HepG2 (cell line): ENCODE data around the gene ZNF584. TPM values are rescaled to one million over a fixed set of nuclear protein-coding genes. Genes with fewer than 3 reads are reported as not detected.

Experiments used
- CENPT ChIP-seq: sonication (generic); formaldehyde crosslinking; IDR thresholded peaks from 2 replicates; pipeline ENCODE4 v1.8.0; 2022; ENCODE audit warnings: low read depth, mild to moderate bottlenecking, moderate library complexity, missing genetic modification reagents
- CHCHD3 ChIP-seq: sonication (generic); formaldehyde crosslinking; IDR thresholded peaks from 2 replicates; pipeline ENCODE4 v1.8.0; 2022; ENCODE audit warnings: mild to moderate bottlenecking, missing genetic modification reagents, moderate library complexity
- FOSL2 ChIP-seq: sonication (generic); formaldehyde crosslinking; IDR thresholded peaks from 2 replicates; pipeline ENCODE4 v1.4.0; 2020; ENCODE audit warnings: missing genetic modification reagents
- HOMEZ ChIP-seq: IDR thresholded peaks from 2 replicates; pipeline ENCODE4 v1.6.1; 2016; ENCODE audit warnings: low read depth
- IRF9 ChIP-seq: sonication (generic); formaldehyde crosslinking; IDR thresholded peaks from 2 replicates; pipeline ENCODE4 v1.8.0; 2022; ENCODE audit warnings: missing genetic modification reagents, mild to moderate bottlenecking, borderline replicate concordance
- ISL2 ChIP-seq: sonication (generic); formaldehyde crosslinking; IDR thresholded peaks from 2 replicates; pipeline ENCODE4 v1.5.0; 2020; ENCODE audit warnings: missing genetic modification reagents
- RAD21 ChIP-seq: fragments of 450-650 bp; formaldehyde crosslinking; IDR thresholded peaks from 2 replicates; pipeline ENCODE4 v1.5.0; 2020; ENCODE audit warnings: mild to moderate bottlenecking
- SRF ChIP-seq: IDR thresholded peaks from 2 replicates; pipeline ENCODE4 v1.6.1; 2011; ENCODE audit warnings: mild to moderate bottlenecking, low read depth, low read length, moderate library complexity
- THYN1 ChIP-seq: sonication (generic); formaldehyde crosslinking; IDR thresholded peaks from 2 replicates; pipeline ENCODE4 v1.8.1; 2023; ENCODE audit warnings: low read depth, mild to moderate bottlenecking, moderate library complexity, missing genetic modification reagents, borderline replicate concordance
- TOE1 ChIP-seq: sonication (generic); formaldehyde crosslinking; IDR thresholded peaks from 2 replicates; pipeline ENCODE4 v1.4.0; 2020; ENCODE audit warnings: mild to moderate bottlenecking, missing genetic modification reagents
- TOPORS ChIP-seq: sonication (generic); formaldehyde crosslinking; IDR thresholded peaks from 2 replicates; pipeline ENCODE4 v1.8.0; 2023; ENCODE audit warnings: mild to moderate bottlenecking, missing genetic modification reagents
- ZNF225 ChIP-seq: sonication (generic); formaldehyde crosslinking; IDR thresholded peaks from 2 replicates; pipeline ENCODE4 v1.4.0; 2020; ENCODE audit warnings: mild to moderate bottlenecking, missing genetic modification reagents
- ZNF691 ChIP-seq: sonication (generic); formaldehyde crosslinking; IDR thresholded peaks from 2 replicates; pipeline ENCODE4 v1.4.0; 2020; ENCODE audit warnings: missing genetic modification reagents, low read depth, mild to moderate bottlenecking, borderline replicate concordance
- polyA plus RNA-seq, 8 experiments: library from polyadenylated mRNA; depleted of rRNA in 3 of 8; stranded (reverse) in 7 of 8; unstranded in 1 of 8; fragments of >200 nt; fragmentation: Illumina TruSeq in 4 of 8; extraction: Trizol in 4 of 8; gene quantifications; 2 replicates each; pipeline versions ENCODE4 v1.2.1 to v1.2.3, GENCODE V29; 2011 to 2016; ENCODE audit warnings: low read depth in 4 of 8, missing spikeins in 1 of 8, mixed read lengths in 1 of 8; ENCODE audit not compliant: insufficient read depth in 1 of 8
- total RNA-seq, 5 experiments: library from RNA; depleted of rRNA; stranded (reverse); fragments of >200 nt; fragmentation: Illumina TruSeq; extraction: Trizol; gene quantifications; 2 replicates each; pipeline ENCODE4 v1.2.3, GENCODE V29; 2016; ENCODE audit warnings: low read depth in 1 of 5
- TF ChIP-seq, protein P1 (sequence below): IDR thresholded peaks from 2 replicates; pipeline ENCODE4 v1.4.0; 2020; ENCODE audit warnings: mild to moderate bottlenecking, missing genetic modification reagents

ZNF584 gene
- total and polyA plus RNA-seq, 2 of the 13 experiments (the other 11 are each of a cell fraction or from before 2014, with no cell fraction given), result 2.4 to 7.0 TPM

DNA sequence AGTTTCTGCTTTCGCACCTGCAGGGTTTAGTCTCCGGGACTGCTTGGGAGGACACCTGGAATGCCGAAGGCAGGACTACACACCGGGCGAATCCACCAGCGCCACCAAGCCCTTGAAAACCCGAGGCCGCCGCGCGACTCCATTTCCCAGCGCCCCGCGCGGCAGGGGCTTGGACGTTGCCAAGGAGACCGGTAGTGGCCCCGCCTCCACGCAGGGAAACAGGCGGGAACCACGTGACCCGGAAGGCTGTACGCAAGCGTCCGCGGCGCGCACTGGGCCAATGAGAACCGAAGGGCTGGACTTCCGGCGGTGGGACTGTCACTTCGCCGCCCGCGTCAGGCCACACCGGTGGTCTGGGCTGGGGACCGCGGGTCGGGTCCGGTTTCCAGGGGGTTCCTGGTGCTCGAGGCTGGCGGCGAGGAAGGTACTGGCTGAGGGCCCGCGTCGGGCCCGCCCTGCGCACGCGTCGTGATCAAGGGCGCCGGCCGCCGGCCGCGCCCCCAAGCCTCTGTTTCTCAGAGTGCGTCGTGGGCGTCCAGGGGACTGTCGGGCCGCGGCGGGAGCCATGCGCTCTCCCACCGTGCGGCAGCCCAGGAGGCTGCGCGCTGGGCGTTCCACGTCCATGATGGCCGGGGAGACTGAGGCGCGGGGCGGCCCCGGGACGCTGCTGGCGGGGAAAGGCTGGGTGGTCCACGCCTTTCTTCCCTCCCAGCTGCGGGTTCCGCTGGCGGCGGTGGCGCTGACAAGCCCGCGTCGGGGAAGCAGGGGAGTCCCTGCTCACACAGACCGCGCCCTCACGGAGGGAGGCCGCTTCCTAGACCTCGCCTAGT, 58.5 kb downstream of the ZNF584 start, which contains the start of gene ZNF324 (continued):
- TF ChIP-seq RAD21 (CRISPR knock-in tag) (no peak), ZNF225 (no peak), TOE1 (no peak), THYN1 (no peak), ZNF691 (no peak), FOSL2 (CRISPR knock-in tag) (no peak), IRF9 (CRISPR knock-in tag) (no peak; the same call in 1 of the 2 replicates), TOPORS (CRISPR knock-in tag) (no peak), ISL2 (CRISPR knock-in tag) (no peak; the same call in 1 of the 2 replicates), CENPT (CRISPR knock-in tag) (no peak), HOMEZ (CRISPR knock-in tag) (no peak), SRF (no peak), CHCHD3 (CRISPR knock-in tag) (no peak)
- TF ChIP-seq, protein P1, sequence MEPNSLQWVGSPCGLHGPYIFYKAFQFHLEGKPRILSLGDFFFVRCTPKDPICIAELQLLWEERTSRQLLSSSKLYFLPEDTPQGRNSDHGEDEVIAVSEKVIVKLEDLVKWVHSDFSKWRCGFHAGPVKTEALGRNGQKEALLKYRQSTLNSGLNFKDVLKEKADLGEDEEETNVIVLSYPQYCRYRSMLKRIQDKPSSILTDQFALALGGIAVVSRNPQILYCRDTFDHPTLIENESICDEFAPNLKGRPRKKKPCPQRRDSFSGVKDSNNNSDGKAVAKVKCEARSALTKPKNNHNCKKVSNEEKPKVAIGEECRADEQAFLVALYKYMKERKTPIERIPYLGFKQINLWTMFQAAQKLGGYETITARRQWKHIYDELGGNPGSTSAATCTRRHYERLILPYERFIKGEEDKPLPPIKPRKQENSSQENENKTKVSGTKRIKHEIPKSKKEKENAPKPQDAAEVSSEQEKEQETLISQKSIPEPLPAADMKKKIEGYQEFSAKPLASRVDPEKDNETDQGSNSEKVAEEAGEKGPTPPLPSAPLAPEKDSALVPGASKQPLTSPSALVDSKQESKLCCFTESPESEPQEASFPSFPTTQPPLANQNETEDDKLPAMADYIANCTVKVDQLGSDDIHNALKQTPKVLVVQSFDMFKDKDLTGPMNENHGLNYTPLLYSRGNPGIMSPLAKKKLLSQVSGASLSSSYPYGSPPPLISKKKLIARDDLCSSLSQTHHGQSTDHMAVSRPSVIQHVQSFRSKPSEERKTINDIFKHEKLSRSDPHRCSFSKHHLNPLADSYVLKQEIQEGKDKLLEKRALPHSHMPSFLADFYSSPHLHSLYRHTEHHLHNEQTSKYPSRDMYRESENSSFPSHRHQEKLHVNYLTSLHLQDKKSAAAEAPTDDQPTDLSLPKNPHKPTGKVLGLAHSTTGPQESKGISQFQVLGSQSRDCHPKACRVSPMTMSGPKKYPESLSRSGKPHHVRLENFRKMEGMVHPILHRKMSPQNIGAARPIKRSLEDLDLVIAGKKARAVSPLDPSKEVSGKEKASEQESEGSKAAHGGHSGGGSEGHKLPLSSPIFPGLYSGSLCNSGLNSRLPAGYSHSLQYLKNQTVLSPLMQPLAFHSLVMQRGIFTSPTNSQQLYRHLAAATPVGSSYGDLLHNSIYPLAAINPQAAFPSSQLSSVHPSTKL (CRISPR knock-in tag), result no peak
